GM12878 (cell line): ENCODE results near the gene MRPL27. TPM values are rescaled to one million over a fixed set of nuclear protein-coding genes. Genes with fewer than 3 reads are reported as not detected.

Source experiments
- ATAC-seq: fragments of 200-7000 bp; cut with Tn5 transposase; 3 replicates; pipeline ENCODE4 v1.9.1; 2020; ENCODE audit warnings: mild to moderate bottlenecking, moderate library complexity
- BruUV-seq: library from RNA; stranded (reverse); fragments of 400-500 nt; replicated peaks from 2 replicates; lab custom pipeline; 2021; lab: Mats Ljungman, UMichigan
- CTCF ChIA-PET: fragments of 300-600 bp; sonication (Branson Sonifier 250); formaldehyde crosslinking; extraction: SDS; loops from one replicate; lab custom pipeline; 2021; ENCODE audit warnings: inconsistent platforms; lab: Yijun Ruan, JAX
- POLR2A ChIA-PET: fragments of 350-600 bp; formaldehyde crosslinking; extraction: SDS; loops from one replicate; lab custom pipeline; 2021; ENCODE audit warnings: inconsistent platforms; lab: Charles Lee
- RAD21 ChIA-PET: fragments of 300-600 bp; sonication (Branson Sonifier 250); formaldehyde crosslinking; loops from one replicate; lab custom pipeline; 2023; ENCODE audit warnings: antibody characterized with exemption; ENCODE audit not compliant: unreplicated experiment; lab: Charles Lee
- SMC1A ChIA-PET: fragments of 300-600 bp; sonication (Branson Sonifier 250); formaldehyde crosslinking; loops from one replicate; lab custom pipeline; 2023; ENCODE audit not compliant: unreplicated experiment, uncharacterized antibody; lab: Charles Lee
- DNase-seq: peaks from one replicate; pipeline ENCODE4 v3.0.0-alpha.2; 2011; ENCODE audit warnings: low read depth, low spot score
- FAIRE-seq: peaks from 3 replicates; lab custom pipeline; 2011; peaks lifted over from hg19 to GRCh38; lab: Jason Lieb, UNC
- H2AFZ ChIP-seq: 2 replicates; pipeline ENCODE4 v1.6.0; 2011; ENCODE audit warnings: low read depth, low read length, control low read depth; ENCODE audit not compliant: control insufficient read depth
- H3K27ac ChIP-seq: 2 replicates; pipeline ENCODE4 v1.5.1; 2011; ENCODE audit warnings: control low read depth; ENCODE audit not compliant: control insufficient read depth, insufficient read depth
- H3K27me3 ChIP-seq, 2 experiments: replicated peaks in 1 of 2; 2 replicates each; pipeline versions ENCODE4 v1.6.0 to v1.6.1; 2011; ENCODE audit warnings: low read length in 1 of 2; ENCODE audit not compliant: control insufficient read depth in 2 of 2, insufficient read depth in 2 of 2
- H3K36me3 ChIP-seq, 2 experiments: 2 replicates each; pipeline ENCODE4 v1.5.1; 2011; ENCODE audit warnings: low read length in 1 of 2; ENCODE audit not compliant: control insufficient read depth in 2 of 2, insufficient read depth in 2 of 2
- H3K4me1 ChIP-seq: 2 replicates; pipeline ENCODE4 v1.6.1; 2011; ENCODE audit warnings: mild to moderate bottlenecking, low read length, moderate library complexity, mixed read lengths; ENCODE audit not compliant: control insufficient read depth, insufficient read depth
- H3K4me2 ChIP-seq: 2 replicates; pipeline ENCODE4 v1.6.0; 2011; ENCODE audit warnings: control low read depth; ENCODE audit not compliant: control insufficient read depth, insufficient read depth
- H3K4me3 ChIP-seq: fragments of 200-600 bp; sonication (generic); 2 replicates; pipeline ENCODE4 v1.5.1; 2016
- H3K79me2 ChIP-seq: 2 replicates; pipeline ENCODE4 v1.6.0; 2011; ENCODE audit warnings: low read length; ENCODE audit not compliant: control insufficient read depth, insufficient read depth
- H3K9ac ChIP-seq: 2 replicates; pipeline ENCODE4 v1.8.0; 2011; ENCODE audit warnings: low read length, control low read depth, mixed read lengths; ENCODE audit not compliant: control insufficient read depth, insufficient read depth
- H3K9me3 ChIP-seq: replicated peaks from 3 replicates; pipeline ENCODE4 v1.5.1; 2011; ENCODE audit warnings: mild to moderate bottlenecking, low read length; ENCODE audit not compliant: control insufficient read depth, insufficient read depth
- H4K20me1 ChIP-seq: 2 replicates; pipeline ENCODE4 v1.6.0; 2011; ENCODE audit not compliant: control insufficient read depth, insufficient read depth
- ASH2L ChIP-seq: fragments of 300-600, 200-600 bp; sonication (generic); IDR thresholded peaks from 2 replicates; pipeline ENCODE4 v1.6.1; 2017; ENCODE audit warnings: low read depth, mild to moderate bottlenecking, borderline replicate concordance
- CHD4 ChIP-seq: fragments of 200-600 bp; sonication (generic); IDR thresholded peaks from 2 replicates; pipeline ENCODE4 v1.6.1; 2016; ENCODE audit warnings: mild to moderate bottlenecking
- NR2F1 ChIP-seq: fragments of 450-650 bp; conservative IDR thresholded peaks from 2 replicates; pipeline ENCODE4 v1.6.1; 2017; ENCODE audit warnings: mild to moderate bottlenecking
- NRF1 ChIP-seq: conservative IDR thresholded peaks from 2 replicates; pipeline ENCODE4 v1.6.1; 2011; ENCODE audit warnings: mild to moderate bottlenecking, low read depth, low read length, improper control_type of control experiment
- PBX3 ChIP-seq: IDR thresholded peaks from 2 replicates; pipeline ENCODE4 v1.6.1; 2011; ENCODE audit warnings: mild to moderate bottlenecking, low read depth, low read length, moderate library complexity; ENCODE audit not compliant: insufficient replicate concordance
- SMAD5 ChIP-seq: IDR thresholded peaks from 2 replicates; pipeline ENCODE4 v1.6.1; 2016; ENCODE audit warnings: antibody characterized with exemption, low read depth
- WRNIP1 ChIP-seq: IDR thresholded peaks from 2 replicates; pipeline ENCODE4 v1.6.1; 2011; ENCODE audit warnings: low read depth, low read length, improper control_type of control experiment, borderline replicate concordance
- WGBS: methylation state at CpG from one replicate; pipeline ENCODE4 v1.1.6; 2016; ENCODE audit warnings: low lambda C conversion rate; ENCODE audit not compliant: insufficient replicate concordance, insufficient coverage; ENCODE audit errors: missing lambda C conversion rate; 5-methylcytosine and 5-hydroxymethylcytosine counted together
- in situ Hi-C: fragments of 300-500 bp; cut with MboI; formaldehyde crosslinking; loops from 9 replicates; pipeline ENCODE4 v1.14.3; 2018; ENCODE audit warnings: mixed read lengths
- intact Hi-C: fragments of 100-400 bp; cut with micrococcal nuclease; formaldehyde crosslinking; loops from one replicate; pipeline ENCODE4 v1.14.2; 2022; ENCODE audit not compliant: unreplicated experiment
- polyA plus RNA-seq, 11 experiments: library from polyadenylated mRNA; depleted of rRNA in 4 of 11; unstranded in 6 of 11; stranded (reverse) in 5 of 11; fragments of >200 nt; fragmentation: Nextera tagmentation in 4 of 11; fragmentation: Illumina TruSeq in 1 of 11; extraction: Ambion mirVana in 4 of 11; extraction: Trizol in 1 of 11; gene quantifications; 1 replicate in 1 of 11; 2 replicates in 10 of 11; pipeline versions ENCODE4 v1.2.1 to v1.2.3, GENCODE V29; 2011 to 2016; ENCODE audit warnings: inconsistent platforms in 2 of 11, missing spikeins in 2 of 11, low read depth in 1 of 11
- total RNA-seq, 4 experiments: library from RNA; depleted of rRNA in 3 of 4; stranded (reverse); fragments of >200 nt in 3 of 4; fragmentation: Illumina TruSeq in 1 of 4; extraction: Trizol in 1 of 4; gene quantifications; 2 replicates each; pipeline versions ENCODE4 v1.2.1 to v1.2.3, GENCODE V29; 2013 to 2021

The MRPL27 gene
- total and polyA plus RNA-seq, 10 of the 15 experiments (the other 5 are each of a cell fraction or from before 2014, with no cell fraction given): 83.0 to 390 (median 131) TPM

GRCh38 chr17:50337956-50338355, 35.0 kb downstream of the MRPL27 start:
- intact Hi-C loops: no loop called here
- no peaks in the 10 kb centered on the region for H4K20me1 ChIP-seq
- H3K4me2 ChIP-seq: no peak overlapping the region
- no peaks in the 10 kb centered on the region for H3K79me2 ChIP-seq
- in situ Hi-C loops: no loop called here
- H3K36me3 ChIP-seq: no peaks in the 10 kb centered on the region
- H3K9me3 ChIP-seq: no peaks in the 10 kb centered on the region; the same call in 2 of the 3 replicates
- CTCF ChIA-PET: interaction anchor here (0.5 to 1.8 kb wide), 2 partner anchors 9 to 24 kb away, joined by 3 to 4 read pairs; no protein-coding TSS in a partner anchor
- ATAC-seq (no peak), DNase-seq (no peak), FAIRE-seq (no peak)
- no peaks in the 10 kb centered on the region for H3K4me1 ChIP-seq
- no peak overlapping the region for H3K27ac ChIP-seq
- BruUV-seq: no TSS peak
- POLR2A ChIA-PET: interaction anchor here (1.6 kb wide), 1 partner anchor 20 kb away, joined by 3 read pairs; no protein-coding TSS in a partner anchor
- SMC1A ChIA-PET: no interaction called here
- WGBS: 40% methylated on average over 2 of the region's 2 CpGs
- no peak for TF ChIP-seq NR2F1
- no peak for TF ChIP-seq ASH2L
- no peak for TF ChIP-seq SMAD5
- no peak for TF ChIP-seq WRNIP1
- TF ChIP-seq NRF1: no peak
- TF ChIP-seq CHD4: no peak
- no peak for TF ChIP-seq PBX3
- no peak overlapping the region for H3K4me3 ChIP-seq
- no peak overlapping the region for H3K9ac ChIP-seq
- RAD21 ChIA-PET: no interaction called here
- H3K27me3 ChIP-seq: no peaks in the 10 kb centered on the region
- H2AFZ ChIP-seq: no peak overlapping the region
